Neural progenitor cell (in vitro differentiated cells): ENCODE data around the gene MOV10L1.
"Not testable (repeated sequence)": the region's sequence is repeated elsewhere in the genome, so short reads cannot be mapped to it uniquely, and the experiment has no call there.

Experiments
- EZH2 ChIP-seq: fragments of 200-600 bp; sonication (generic); IDR thresholded peaks from 2 replicates; pipeline ENCODE4 v1.6.1; 2017; ENCODE audit warnings: antibody characterized with exemption, mild to moderate bottlenecking, moderate library complexity
- EZH2phosphoT487 ChIP-seq: fragments of 200-600 bp; sonication (generic); IDR thresholded peaks from 2 replicates; pipeline ENCODE4 v1.6.1; 2017; ENCODE audit warnings: antibody characterized with exemption
- TF ChIP-seq, protein P1 (sequence below): fragments of 200-600 bp; sonication (generic); IDR thresholded peaks from 2 replicates; pipeline ENCODE4 v1.5.1; 2017; ENCODE audit warnings: antibody characterized with exemption, mild to moderate bottlenecking

DNA sequence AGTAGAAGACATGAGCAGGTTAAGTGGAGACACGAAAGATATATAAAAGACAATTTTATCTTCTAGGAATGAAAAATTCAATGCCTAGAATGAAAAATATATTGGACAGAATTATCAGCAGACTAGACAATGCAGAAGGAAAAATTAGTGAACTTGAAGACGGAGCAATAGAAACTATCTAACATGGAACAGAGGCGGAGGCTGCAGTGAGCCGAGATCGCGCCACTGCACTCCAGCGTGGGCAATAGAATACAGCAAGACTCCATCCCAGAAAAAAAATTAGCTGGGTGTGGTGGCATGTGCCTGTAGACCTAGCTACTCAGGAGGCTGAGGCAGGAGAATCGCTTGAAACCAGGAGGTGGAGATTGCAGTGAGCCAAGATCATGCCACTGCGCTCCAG lies 47.5 kb downstream of the MOV10L1 start:
- TF ChIP-seq, protein P1, sequence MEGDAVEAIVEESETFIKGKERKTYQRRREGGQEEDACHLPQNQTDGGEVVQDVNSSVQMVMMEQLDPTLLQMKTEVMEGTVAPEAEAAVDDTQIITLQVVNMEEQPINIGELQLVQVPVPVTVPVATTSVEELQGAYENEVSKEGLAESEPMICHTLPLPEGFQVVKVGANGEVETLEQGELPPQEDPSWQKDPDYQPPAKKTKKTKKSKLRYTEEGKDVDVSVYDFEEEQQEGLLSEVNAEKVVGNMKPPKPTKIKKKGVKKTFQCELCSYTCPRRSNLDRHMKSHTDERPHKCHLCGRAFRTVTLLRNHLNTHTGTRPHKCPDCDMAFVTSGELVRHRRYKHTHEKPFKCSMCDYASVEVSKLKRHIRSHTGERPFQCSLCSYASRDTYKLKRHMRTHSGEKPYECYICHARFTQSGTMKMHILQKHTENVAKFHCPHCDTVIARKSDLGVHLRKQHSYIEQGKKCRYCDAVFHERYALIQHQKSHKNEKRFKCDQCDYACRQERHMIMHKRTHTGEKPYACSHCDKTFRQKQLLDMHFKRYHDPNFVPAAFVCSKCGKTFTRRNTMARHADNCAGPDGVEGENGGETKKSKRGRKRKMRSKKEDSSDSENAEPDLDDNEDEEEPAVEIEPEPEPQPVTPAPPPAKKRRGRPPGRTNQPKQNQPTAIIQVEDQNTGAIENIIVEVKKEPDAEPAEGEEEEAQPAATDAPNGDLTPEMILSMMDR = not testable (repeated sequence)
- TF ChIP-seq EZH2phosphoT487, EZH2: not testable (repeated sequence)
